Liver (tissue), 9 donors: ENCODE results near the gene ZFP92. TPM values are rescaled to one million over a fixed set of nuclear protein-coding genes. Genes with fewer than 3 reads are reported as not detected.

ENCODE experiments used
- DNase-seq: peaks from one replicate; pipeline ENCODE4 v3.0.0-alpha.2; 2017; ENCODE audit warnings: low spot score
- H3K27ac ChIP-seq, 2 donors: one replicate each; pipeline ENCODE4 v1.7.0; 2013; ENCODE audit warnings: inconsistent platforms in 2 of 2, low read length in 2 of 2, control low read depth in 1 of 2, low read depth in 1 of 2, mild to moderate bottlenecking in 1 of 2
- H3K27me3 ChIP-seq, 4 donors: one replicate each; pipeline versions ENCODE4 v1.6.1 to v1.7.0; 2013; ENCODE audit warnings: low read length in 3 of 4, inconsistent platforms in 1 of 4, mild to moderate bottlenecking in 1 of 4, moderate library complexity in 1 of 4; ENCODE audit not compliant: control insufficient read depth in 4 of 4, insufficient read depth in 4 of 4
- H3K36me3 ChIP-seq, 4 donors: one replicate each; pipeline versions ENCODE4 v1.6.1 to v1.7.0; 2013; ENCODE audit warnings: low read length in 3 of 4, mild to moderate bottlenecking in 3 of 4, low read depth in 1 of 4, moderate library complexity in 1 of 4; ENCODE audit not compliant: control insufficient read depth in 4 of 4, insufficient read depth in 3 of 4
- H3K4me1 ChIP-seq, 4 donors: one replicate each; pipeline versions ENCODE4 v1.6.1 to v1.7.0; 2013; ENCODE audit warnings: low read length in 3 of 4, mild to moderate bottlenecking in 3 of 4, moderate library complexity in 1 of 4; ENCODE audit not compliant: control insufficient read depth in 4 of 4, insufficient read depth in 4 of 4
- H3K4me3 ChIP-seq, 3 donors: one replicate each; pipeline versions ENCODE4 v1.6.1 to v1.7.0; 2013; ENCODE audit warnings: low read length in 3 of 3, control low read depth in 1 of 3, low read depth in 1 of 3, mild to moderate bottlenecking in 1 of 3
- H3K9ac ChIP-seq, 2 donors: one replicate each; pipeline ENCODE4 v1.7.0; 2013; ENCODE audit warnings: low read length in 2 of 2, mild to moderate bottlenecking in 2 of 2, moderate library complexity in 2 of 2, control low read depth in 1 of 2, low read depth in 1 of 2
- H3K9me3 ChIP-seq, 4 donors: one replicate each; pipeline versions ENCODE4 v1.6.1 to v1.7.0; 2013; ENCODE audit warnings: low read length in 3 of 4; ENCODE audit not compliant: control insufficient read depth in 4 of 4
- EGR1 ChIP-seq, 2 donors: IDR thresholded peaks; 2 replicates each; pipeline ENCODE4 v1.6.1; 2016 to 2018; ENCODE audit warnings: antibody characterized with exemption in 2 of 2, low read depth in 2 of 2
- FOXA2 ChIP-seq: IDR thresholded peaks from 2 replicates; pipeline ENCODE4 v1.6.1; 2016; ENCODE audit warnings: antibody characterized with exemption
- GABPA ChIP-seq, 2 donors: IDR thresholded peaks in 1 of 2; conservative IDR thresholded peaks in 1 of 2; 2 replicates each; pipeline ENCODE4 v1.6.1; 2016; ENCODE audit warnings: antibody characterized with exemption in 2 of 2, mild to moderate bottlenecking in 1 of 2, moderate library complexity in 1 of 2
- HNF4A ChIP-seq, 2 donors: conservative IDR thresholded peaks; 2 replicates each; pipeline ENCODE4 v1.6.1; 2016; ENCODE audit warnings: antibody characterized with exemption in 2 of 2, mild to moderate bottlenecking in 2 of 2
- HNF4G ChIP-seq: IDR thresholded peaks from 2 replicates; pipeline ENCODE4 v1.6.1; 2016; ENCODE audit warnings: antibody characterized with exemption
- JUND ChIP-seq, 2 donors: IDR thresholded peaks; 2 replicates each; pipeline ENCODE4 v1.6.1; 2016; ENCODE audit warnings: antibody characterized with exemption in 2 of 2
- NR2F2 ChIP-seq: IDR thresholded peaks from 2 replicates; pipeline ENCODE4 v1.6.1; 2016; ENCODE audit warnings: antibody characterized with exemption
- RAD21 ChIP-seq, 2 donors: IDR thresholded peaks; 2 replicates each; pipeline ENCODE4 v1.6.1; 2016; ENCODE audit warnings: antibody characterized with exemption in 2 of 2, mild to moderate bottlenecking in 2 of 2
- RXRA ChIP-seq, 2 donors: IDR thresholded peaks; 2 replicates each; pipeline ENCODE4 v1.6.1; 2017 to 2018; ENCODE audit warnings: antibody characterized with exemption in 2 of 2, mild to moderate bottlenecking in 1 of 2
- SP1 ChIP-seq: IDR thresholded peaks from 2 replicates; pipeline ENCODE4 v1.6.1; 2018; ENCODE audit warnings: antibody characterized with exemption, mild to moderate bottlenecking
- TAF1 ChIP-seq: conservative IDR thresholded peaks from 2 replicates; pipeline ENCODE4 v1.6.1; 2016; ENCODE audit warnings: antibody characterized with exemption, mild to moderate bottlenecking
- YY1 ChIP-seq: IDR thresholded peaks from 2 replicates; pipeline ENCODE4 v1.6.1; 2016; ENCODE audit warnings: antibody characterized with exemption, mild to moderate bottlenecking
- WGBS: extraction: QIAGEN DNeasy Blood & Tissue Kit; methylation state at CpG from one replicate; pipeline ENCODE4 v1.1.7; 2013; 5-methylcytosine and 5-hydroxymethylcytosine counted together
- polyA plus RNA-seq, 2 donors: library from polyadenylated mRNA; stranded (reverse) in 1 of 2; unstranded in 1 of 2; fragments of 200-250 nt in 1 of 2; fragments of >200 nt in 1 of 2; fragmentation: Nextera tagmentation in 1 of 2; extraction: Ambion mirVana in 1 of 2; gene quantifications; one replicate each; pipeline versions ENCODE4 v1.2.1 to v1.2.3, GENCODE V29; 2013 to 2015
- total RNA-seq, 2 donors: library from RNA; depleted of rRNA; stranded (reverse); fragments of >200 nt; gene quantifications; one replicate each; pipeline ENCODE4 v1.2.3, GENCODE V29; 2014
- TF ChIP-seq, protein P1 (sequence below): fragments of 150-350 bp; IDR thresholded peaks from 2 replicates; pipeline ENCODE4 v1.5.1; 2017; ENCODE audit warnings: improper control_type of control experiment, low read depth, low read length; ENCODE audit not compliant: missing input control
- TF ChIP-seq, protein P2 (sequence below): IDR thresholded peaks from 2 replicates; pipeline ENCODE4 v1.6.1; 2016; ENCODE audit warnings: antibody characterized with exemption
- TF ChIP-seq, protein P3 (sequence below): IDR thresholded peaks from 2 replicates; pipeline ENCODE4 v1.6.1; 2016; ENCODE audit warnings: antibody characterized with exemption
- TF ChIP-seq, protein P4 (sequence below): IDR thresholded peaks from 2 replicates; pipeline ENCODE4 v1.6.1; 2016; ENCODE audit warnings: antibody characterized with exemption, mild to moderate bottlenecking
- donor health status: healthy.
- donor health status: healthy.
- donor health status: healthy.
- donor health status: healthy.
- donor health status: healthy.

ZFP92 gene
- total and polyA plus RNA-seq, 4 donors, result 0.24 to 1.3 (median 0.44) TPM

DNA sequence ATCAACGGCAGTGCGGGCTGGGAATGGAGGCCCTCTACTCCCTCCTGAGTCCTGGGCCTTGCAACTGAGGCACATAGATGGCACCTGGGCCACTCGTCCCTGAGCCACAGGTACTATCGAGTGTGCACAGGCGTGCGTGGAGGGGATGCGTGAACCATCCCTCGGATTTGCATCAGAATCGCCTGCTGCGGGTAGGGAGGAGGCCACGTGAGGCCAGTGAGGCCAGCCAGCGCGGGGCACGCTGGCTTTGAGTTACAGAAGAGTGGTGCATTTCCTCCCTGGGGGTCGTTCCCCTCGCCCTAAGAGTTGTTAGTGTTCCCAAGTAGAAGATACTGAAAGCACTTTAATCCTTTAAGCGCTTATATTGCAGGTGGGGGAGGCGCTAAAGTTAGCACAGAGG, 10.6 kb downstream of the ZFP92 start (continued):
- TF ChIP-seq EGR1 (IDR thresholded peaks at IDR 0.05; ENCODE audit: low read depth in 2 of 2), result no peak

DNA sequence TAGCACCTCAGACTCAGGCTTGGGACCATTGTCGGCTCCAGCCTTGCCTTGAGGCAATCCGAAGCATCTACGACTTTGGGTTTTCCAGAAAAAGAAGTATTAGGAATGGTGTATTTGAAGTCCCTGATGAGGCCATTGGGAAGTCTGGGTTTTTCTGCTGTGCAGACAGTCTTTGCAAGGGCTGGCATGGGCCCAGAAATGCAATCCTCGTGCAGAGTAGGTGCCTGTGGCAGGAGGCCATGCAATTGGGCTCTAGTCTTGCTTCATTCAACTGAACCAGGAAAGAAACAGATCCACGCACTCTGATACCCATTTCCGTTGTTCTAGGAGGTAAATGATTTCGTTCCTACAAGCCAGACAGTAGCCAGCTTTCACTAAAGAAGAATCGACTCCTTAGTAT, 12.4 kb downstream of the ZFP92 start:
- no peaks in the 10 kb centered on the region for H3K9me3 ChIP-seq
- no peak overlapping the region for H3K9ac ChIP-seq
- no peak overlapping the region for H3K27ac ChIP-seq
- H3K27me3 ChIP-seq, result no peaks in the 10 kb centered on the region
- no peaks in the 10 kb centered on the region for H3K36me3 ChIP-seq
- no peaks in the 10 kb centered on the region for H3K4me1 ChIP-seq
- WGBS, result 81% methylated on average over 8 of the region's 8 CpGs
- DNase-seq, result no peak
- H3K4me3 ChIP-seq, result no peak overlapping the region
- TF ChIP-seq, protein P1, sequence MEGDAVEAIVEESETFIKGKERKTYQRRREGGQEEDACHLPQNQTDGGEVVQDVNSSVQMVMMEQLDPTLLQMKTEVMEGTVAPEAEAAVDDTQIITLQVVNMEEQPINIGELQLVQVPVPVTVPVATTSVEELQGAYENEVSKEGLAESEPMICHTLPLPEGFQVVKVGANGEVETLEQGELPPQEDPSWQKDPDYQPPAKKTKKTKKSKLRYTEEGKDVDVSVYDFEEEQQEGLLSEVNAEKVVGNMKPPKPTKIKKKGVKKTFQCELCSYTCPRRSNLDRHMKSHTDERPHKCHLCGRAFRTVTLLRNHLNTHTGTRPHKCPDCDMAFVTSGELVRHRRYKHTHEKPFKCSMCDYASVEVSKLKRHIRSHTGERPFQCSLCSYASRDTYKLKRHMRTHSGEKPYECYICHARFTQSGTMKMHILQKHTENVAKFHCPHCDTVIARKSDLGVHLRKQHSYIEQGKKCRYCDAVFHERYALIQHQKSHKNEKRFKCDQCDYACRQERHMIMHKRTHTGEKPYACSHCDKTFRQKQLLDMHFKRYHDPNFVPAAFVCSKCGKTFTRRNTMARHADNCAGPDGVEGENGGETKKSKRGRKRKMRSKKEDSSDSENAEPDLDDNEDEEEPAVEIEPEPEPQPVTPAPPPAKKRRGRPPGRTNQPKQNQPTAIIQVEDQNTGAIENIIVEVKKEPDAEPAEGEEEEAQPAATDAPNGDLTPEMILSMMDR, result no peak
- TF ChIP-seq GABPA (IDR thresholded peaks at IDR 0.05 in 1 of 2, conservative IDR thresholded peaks at IDR 0.05 in 1 of 2) (no peak), HNF4G (no peak), JUND (IDR thresholded peaks at IDR 0.05) (no peak), TAF1 (no peak), HNF4A (conservative IDR thresholded peaks at IDR 0.05) (no peak), YY1 (no peak), FOXA2 (no peak)
- TF ChIP-seq, protein P2, sequence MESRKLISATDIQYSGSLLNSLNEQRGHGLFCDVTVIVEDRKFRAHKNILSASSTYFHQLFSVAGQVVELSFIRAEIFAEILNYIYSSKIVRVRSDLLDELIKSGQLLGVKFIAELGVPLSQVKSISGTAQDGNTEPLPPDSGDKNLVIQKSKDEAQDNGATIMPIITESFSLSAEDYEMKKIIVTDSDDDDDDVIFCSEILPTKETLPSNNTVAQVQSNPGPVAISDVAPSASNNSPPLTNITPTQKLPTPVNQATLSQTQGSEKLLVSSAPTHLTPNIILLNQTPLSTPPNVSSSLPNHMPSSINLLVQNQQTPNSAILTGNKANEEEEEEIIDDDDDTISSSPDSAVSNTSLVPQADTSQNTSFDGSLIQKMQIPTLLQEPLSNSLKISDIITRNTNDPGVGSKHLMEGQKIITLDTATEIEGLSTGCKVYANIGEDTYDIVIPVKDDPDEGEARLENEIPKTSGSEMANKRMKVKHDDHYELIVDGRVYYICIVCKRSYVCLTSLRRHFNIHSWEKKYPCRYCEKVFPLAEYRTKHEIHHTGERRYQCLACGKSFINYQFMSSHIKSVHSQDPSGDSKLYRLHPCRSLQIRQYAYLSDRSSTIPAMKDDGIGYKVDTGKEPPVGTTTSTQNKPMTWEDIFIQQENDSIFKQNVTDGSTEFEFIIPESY, result no peak
- TF ChIP-seq, protein P3, sequence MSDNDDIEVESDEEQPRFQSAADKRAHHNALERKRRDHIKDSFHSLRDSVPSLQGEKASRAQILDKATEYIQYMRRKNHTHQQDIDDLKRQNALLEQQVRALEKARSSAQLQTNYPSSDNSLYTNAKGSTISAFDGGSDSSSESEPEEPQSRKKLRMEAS, result no peak
- TF ChIP-seq, protein P4, sequence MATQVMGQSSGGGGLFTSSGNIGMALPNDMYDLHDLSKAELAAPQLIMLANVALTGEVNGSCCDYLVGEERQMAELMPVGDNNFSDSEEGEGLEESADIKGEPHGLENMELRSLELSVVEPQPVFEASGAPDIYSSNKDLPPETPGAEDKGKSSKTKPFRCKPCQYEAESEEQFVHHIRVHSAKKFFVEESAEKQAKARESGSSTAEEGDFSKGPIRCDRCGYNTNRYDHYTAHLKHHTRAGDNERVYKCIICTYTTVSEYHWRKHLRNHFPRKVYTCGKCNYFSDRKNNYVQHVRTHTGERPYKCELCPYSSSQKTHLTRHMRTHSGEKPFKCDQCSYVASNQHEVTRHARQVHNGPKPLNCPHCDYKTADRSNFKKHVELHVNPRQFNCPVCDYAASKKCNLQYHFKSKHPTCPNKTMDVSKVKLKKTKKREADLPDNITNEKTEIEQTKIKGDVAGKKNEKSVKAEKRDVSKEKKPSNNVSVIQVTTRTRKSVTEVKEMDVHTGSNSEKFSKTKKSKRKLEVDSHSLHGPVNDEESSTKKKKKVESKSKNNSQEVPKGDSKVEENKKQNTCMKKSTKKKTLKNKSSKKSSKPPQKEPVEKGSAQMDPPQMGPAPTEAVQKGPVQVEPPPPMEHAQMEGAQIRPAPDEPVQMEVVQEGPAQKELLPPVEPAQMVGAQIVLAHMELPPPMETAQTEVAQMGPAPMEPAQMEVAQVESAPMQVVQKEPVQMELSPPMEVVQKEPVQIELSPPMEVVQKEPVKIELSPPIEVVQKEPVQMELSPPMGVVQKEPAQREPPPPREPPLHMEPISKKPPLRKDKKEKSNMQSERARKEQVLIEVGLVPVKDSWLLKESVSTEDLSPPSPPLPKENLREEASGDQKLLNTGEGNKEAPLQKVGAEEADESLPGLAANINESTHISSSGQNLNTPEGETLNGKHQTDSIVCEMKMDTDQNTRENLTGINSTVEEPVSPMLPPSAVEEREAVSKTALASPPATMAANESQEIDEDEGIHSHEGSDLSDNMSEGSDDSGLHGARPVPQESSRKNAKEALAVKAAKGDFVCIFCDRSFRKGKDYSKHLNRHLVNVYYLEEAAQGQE, result no peak

DNA sequence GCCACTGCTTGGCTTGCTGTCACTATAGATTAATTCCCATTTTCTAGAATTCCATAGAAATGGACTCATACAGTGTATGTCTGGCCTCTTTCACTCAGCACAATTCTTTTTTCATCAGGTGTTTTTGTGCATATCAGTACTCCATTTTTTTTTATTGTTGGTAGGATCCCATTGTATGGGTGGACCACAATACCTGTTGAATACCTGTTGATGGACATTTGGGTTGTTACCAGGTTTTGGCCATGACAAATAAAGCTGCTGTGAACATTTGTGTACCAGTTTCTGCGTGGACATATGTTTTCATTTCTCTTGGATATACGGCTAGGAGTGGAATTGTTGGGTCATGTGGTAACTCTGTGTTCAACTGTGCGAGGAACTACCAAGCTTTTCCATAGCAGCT, 14.9 kb downstream of the ZFP92 start:
- WGBS, result 95% methylated on average over 3 of the region's 3 CpGs
- no peaks in the 10 kb centered on the region for H3K4me1 ChIP-seq
- peaks cover 0 to 4% (median 0%) of the 10 kb centered on the region in 4 donors for H3K27me3 ChIP-seq
- DNase-seq, result no peak
- no peak overlapping the region for H3K9ac ChIP-seq
- no peak for TF ChIP-seq SP1
- TF ChIP-seq, protein P2, result no peak
- TF ChIP-seq NR2F2, result no peak
- no peak for TF ChIP-seq YY1
- no peak for TF ChIP-seq HNF4A (conservative IDR thresholded peaks at IDR 0.05)
- TF ChIP-seq, protein P3, result no peak
- TF ChIP-seq TAF1, result no peak
- no peak for TF ChIP-seq RXRA (IDR thresholded peaks at IDR 0.05)
- no peak for TF ChIP-seq JUND (IDR thresholded peaks at IDR 0.05)
- TF ChIP-seq HNF4G, result no peak
- no peak for TF ChIP-seq RAD21 (IDR thresholded peaks at IDR 0.05)
- TF ChIP-seq GABPA (IDR thresholded peaks at IDR 0.05 in 1 of 2, conservative IDR thresholded peaks at IDR 0.05 in 1 of 2), result no peak
- no peak overlapping the region for H3K27ac ChIP-seq
- H3K9me3 ChIP-seq, result peaks cover 0 to 6% (median 1%) of the 10 kb centered on the region in 4 donors
- H3K36me3 ChIP-seq, result no peaks in the 10 kb centered on the region
- H3K4me3 ChIP-seq, result no peak overlapping the region
